ENCODE results near the gene FUT7. TPM values are rescaled to one million over a fixed set of nuclear protein-coding genes. Genes with fewer than 3 reads are reported as not detected.

Gene FUT7
- total and polyA plus RNA-seq, 2 experiments from 2014 or later = not detected

- H3K27me3 ChIP-seq = peaks cover 32% of the 10 kb centered on the region
Observed at GRCh38 chr9:137073992-137074399, 42.1 kb upstream of the FUT7 start.

GRCh38 chr9:137071282-137071681 lies 39.4 kb upstream of the FUT7 start:
- TF ChIP-seq, protein P1, sequence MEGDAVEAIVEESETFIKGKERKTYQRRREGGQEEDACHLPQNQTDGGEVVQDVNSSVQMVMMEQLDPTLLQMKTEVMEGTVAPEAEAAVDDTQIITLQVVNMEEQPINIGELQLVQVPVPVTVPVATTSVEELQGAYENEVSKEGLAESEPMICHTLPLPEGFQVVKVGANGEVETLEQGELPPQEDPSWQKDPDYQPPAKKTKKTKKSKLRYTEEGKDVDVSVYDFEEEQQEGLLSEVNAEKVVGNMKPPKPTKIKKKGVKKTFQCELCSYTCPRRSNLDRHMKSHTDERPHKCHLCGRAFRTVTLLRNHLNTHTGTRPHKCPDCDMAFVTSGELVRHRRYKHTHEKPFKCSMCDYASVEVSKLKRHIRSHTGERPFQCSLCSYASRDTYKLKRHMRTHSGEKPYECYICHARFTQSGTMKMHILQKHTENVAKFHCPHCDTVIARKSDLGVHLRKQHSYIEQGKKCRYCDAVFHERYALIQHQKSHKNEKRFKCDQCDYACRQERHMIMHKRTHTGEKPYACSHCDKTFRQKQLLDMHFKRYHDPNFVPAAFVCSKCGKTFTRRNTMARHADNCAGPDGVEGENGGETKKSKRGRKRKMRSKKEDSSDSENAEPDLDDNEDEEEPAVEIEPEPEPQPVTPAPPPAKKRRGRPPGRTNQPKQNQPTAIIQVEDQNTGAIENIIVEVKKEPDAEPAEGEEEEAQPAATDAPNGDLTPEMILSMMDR (IDR thresholded peaks at IDR 0.05; ENCODE audit: low read depth, low read length) = no peak
- Histone ChIP-seq H3K36me3 (no peaks in the 10 kb centered on the region), H3K4me1 (ENCODE audit: low read depth) (no peaks in the 10 kb centered on the region), H3K9me3 (ENCODE audit: low read depth) (no peaks in the 10 kb centered on the region), H3K27ac (no peak overlapping the region), H3K4me3 (no peak overlapping the region), H3K27me3 (peaks cover 10% of the 10 kb centered on the region)
- no peak for DNase-seq (ENCODE audit: low read depth in 1 of 2, low spot score in 1 of 2)

More at GRCh38 chr9:137073992-137074399, 42.1 kb upstream of the FUT7 start:
- H3K36me3 ChIP-seq = no peaks in the 10 kb centered on the region
- H3K9me3 ChIP-seq (ENCODE audit: low read depth) = no peaks in the 10 kb centered on the region
- H3K4me3 ChIP-seq = no peak overlapping the region
- DNase-seq (ENCODE audit: low read depth in 1 of 2, low spot score in 1 of 2) = no peak
- H3K27ac ChIP-seq = no peak overlapping the region
- TF ChIP-seq, protein P1 (IDR thresholded peaks at IDR 0.05; ENCODE audit: low read depth, low read length) = no peak
- no peaks in the 10 kb centered on the region for H3K4me1 ChIP-seq (ENCODE audit: low read depth)

GRCh38 chr9:137070906-137071275 lies 39.0 kb upstream of the FUT7 start:
- Histone ChIP-seq H3K27me3 (peaks cover 10% of the 10 kb centered on the region), H3K9me3 (ENCODE audit: low read depth) (no peaks in the 10 kb centered on the region), H3K4me1 (ENCODE audit: low read depth) (no peaks in the 10 kb centered on the region), H3K36me3 (no peaks in the 10 kb centered on the region), H3K27ac (no peak overlapping the region), H3K4me3 (peak overlapping the region; percentile 14)
- no peak for DNase-seq (ENCODE audit: low read depth in 1 of 2, low spot score in 1 of 2)
- TF ChIP-seq, protein P1 (IDR thresholded peaks at IDR 0.05; ENCODE audit: low read depth, low read length) = no peak

DNA sequence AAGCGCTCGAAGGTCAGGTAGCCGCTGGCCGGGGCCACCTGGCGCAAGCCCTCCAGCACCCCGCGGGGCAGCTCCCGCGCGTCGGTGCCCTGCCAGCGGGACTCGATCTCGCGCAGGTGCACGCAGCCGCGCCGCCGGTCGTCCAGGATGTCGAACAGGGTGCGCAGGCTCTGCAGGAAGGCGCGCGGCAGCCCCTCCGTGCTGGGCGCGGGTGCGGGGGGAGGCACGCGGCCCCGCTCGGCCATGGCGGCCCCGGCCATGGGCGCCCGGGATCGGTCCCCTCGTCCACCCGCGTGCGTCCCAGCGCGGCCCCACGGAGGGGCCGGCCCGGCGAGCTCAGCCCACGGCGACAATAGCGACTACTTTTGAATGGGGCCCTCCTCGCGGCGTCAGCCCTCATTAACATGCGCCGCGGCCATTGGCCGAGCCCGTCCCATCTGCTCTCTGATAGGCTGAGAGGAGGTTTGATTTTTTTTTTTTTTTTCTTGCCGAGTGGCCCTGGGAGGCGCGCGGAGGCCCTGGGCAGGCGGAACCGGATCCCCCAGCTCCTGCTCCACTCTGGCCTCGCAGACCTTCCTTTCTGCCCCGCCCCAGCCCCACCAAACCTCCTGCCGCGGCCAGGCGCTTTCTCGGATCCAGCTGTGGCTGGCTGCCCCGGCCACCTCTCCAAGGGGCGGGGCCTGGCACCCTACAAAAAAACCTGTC lies 38.5 kb upstream of the FUT7 start, which contains the start of gene SAPCD2:
SAPCD2 (minus strand) TSS at position 357 of the 705 bp plus-strand sequence; CDS start at position 260, 97 bp downstream.
- TF ChIP-seq, protein P1 (IDR thresholded peaks at IDR 0.05; ENCODE audit: low read depth, low read length) = no peak
- Histone ChIP-seq H3K27ac (no peak within 1 kb of the TSS), H3K9me3 (ENCODE audit: low read depth) (no peaks in the 10 kb centered on the region), H3K4me3 (peak within 1 kb of the TSS; percentile 35), H3K27me3 (peaks cover 10% of the 10 kb centered on the region), H3K36me3 (no peaks in the 10 kb centered on the region), H3K4me1 (ENCODE audit: low read depth) (no peaks in the 10 kb centered on the region)
- peak; percentile 84 to 95 for DNase-seq (ENCODE audit: low read depth in 1 of 2, low spot score in 1 of 2)

- peak in 1 of 2 donors; percentile 53 for DNase-seq (ENCODE audit: low read depth in 1 of 2, low spot score in 1 of 2)
- H3K36me3 ChIP-seq = no peaks in the 10 kb centered on the region
- H3K27me3 ChIP-seq = peaks cover 10% of the 10 kb centered on the region
- no peak overlapping the region for H3K27ac ChIP-seq
- no peaks in the 10 kb centered on the region for H3K4me1 ChIP-seq (ENCODE audit: low read depth)
- H3K9me3 ChIP-seq (ENCODE audit: low read depth) = no peaks in the 10 kb centered on the region
- TF ChIP-seq, protein P1 (IDR thresholded peaks at IDR 0.05; ENCODE audit: low read depth, low read length) = no peak
- peak overlapping the region; percentile 35 for H3K4me3 ChIP-seq
Observed at GRCh38 chr9:137069508-137070091, 37.7 kb upstream of the FUT7 start.

Measured in cardiac muscle cell (in vitro differentiated cells and primary cell).